ENCODE measurements around the gene PRDM16.

Gene PRDM16

GRCh38 chr1:3244025-3244926 is 175.3 kb downstream of the PRDM16 start:
- no peak overlapping the region for H3K4me3 ChIP-seq (ENCODE audit: low read depth, low read length)
- TF ChIP-seq POLR2A (IDR thresholded peaks at IDR 0.05; ENCODE audit: extremely low read depth, insufficient read length) (no peak), MYC (IDR thresholded peaks at IDR 0.05; ENCODE audit: low read depth, low read length) (no peak), MAX (IDR thresholded peaks at IDR 0.05; ENCODE audit: low read depth, low read length) (no peak)
- TF ChIP-seq, protein P1, sequence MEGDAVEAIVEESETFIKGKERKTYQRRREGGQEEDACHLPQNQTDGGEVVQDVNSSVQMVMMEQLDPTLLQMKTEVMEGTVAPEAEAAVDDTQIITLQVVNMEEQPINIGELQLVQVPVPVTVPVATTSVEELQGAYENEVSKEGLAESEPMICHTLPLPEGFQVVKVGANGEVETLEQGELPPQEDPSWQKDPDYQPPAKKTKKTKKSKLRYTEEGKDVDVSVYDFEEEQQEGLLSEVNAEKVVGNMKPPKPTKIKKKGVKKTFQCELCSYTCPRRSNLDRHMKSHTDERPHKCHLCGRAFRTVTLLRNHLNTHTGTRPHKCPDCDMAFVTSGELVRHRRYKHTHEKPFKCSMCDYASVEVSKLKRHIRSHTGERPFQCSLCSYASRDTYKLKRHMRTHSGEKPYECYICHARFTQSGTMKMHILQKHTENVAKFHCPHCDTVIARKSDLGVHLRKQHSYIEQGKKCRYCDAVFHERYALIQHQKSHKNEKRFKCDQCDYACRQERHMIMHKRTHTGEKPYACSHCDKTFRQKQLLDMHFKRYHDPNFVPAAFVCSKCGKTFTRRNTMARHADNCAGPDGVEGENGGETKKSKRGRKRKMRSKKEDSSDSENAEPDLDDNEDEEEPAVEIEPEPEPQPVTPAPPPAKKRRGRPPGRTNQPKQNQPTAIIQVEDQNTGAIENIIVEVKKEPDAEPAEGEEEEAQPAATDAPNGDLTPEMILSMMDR (IDR thresholded peaks at IDR 0.05; ENCODE audit: low read depth, low read length), result no peak
- no peak for DNase-seq (ENCODE audit: low read depth)

- no peak overlapping the region for H3K4me3 ChIP-seq (ENCODE audit: low read depth, low read length)
- no peak for DNase-seq (ENCODE audit: low read depth)
- TF ChIP-seq, protein P1 (IDR thresholded peaks at IDR 0.05; ENCODE audit: low read depth, low read length), result no peak
- no peak for TF ChIP-seq POLR2A (IDR thresholded peaks at IDR 0.05; ENCODE audit: extremely low read depth, insufficient read length)
Observed at GRCh38 chr1:3244927-3245315, 175.9 kb downstream of the PRDM16 start.

GRCh38 chr1:3245344-3245743 is 176.3 kb downstream of the PRDM16 start:
- DNase-seq (ENCODE audit: low read depth), result no peak
- TF ChIP-seq, protein P1 (IDR thresholded peaks at IDR 0.05; ENCODE audit: low read depth, low read length), result no peak
- TF ChIP-seq MAX (IDR thresholded peaks at IDR 0.05; ENCODE audit: low read depth, low read length), result no peak
- no peak for TF ChIP-seq POLR2A (IDR thresholded peaks at IDR 0.05; ENCODE audit: extremely low read depth, insufficient read length)
- no peak for TF ChIP-seq MYC (IDR thresholded peaks at IDR 0.05; ENCODE audit: low read depth, low read length)
- H3K4me3 ChIP-seq (ENCODE audit: low read depth, low read length), result no peak overlapping the region

DNA sequence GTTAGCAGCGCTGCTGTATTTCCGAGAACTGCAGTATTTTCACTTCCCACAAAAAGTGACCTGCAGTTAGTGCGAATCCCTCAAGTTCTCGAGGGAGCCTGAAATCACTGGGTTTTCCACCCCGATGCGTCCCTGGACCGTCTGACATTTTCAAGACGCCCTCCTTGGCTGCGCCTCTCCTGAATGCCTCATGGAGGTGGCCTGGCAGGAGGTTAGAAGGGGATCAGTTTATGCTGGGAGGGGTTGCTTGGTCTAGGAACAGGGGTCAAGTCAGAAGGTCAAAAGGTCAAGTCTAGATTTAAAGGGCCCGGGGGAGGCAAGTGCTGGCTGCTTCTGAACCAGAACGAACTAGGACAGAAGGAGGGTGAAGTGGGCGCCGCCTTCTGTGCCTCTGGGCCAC is 176.8 kb downstream of the PRDM16 start:
- TF ChIP-seq MAX (IDR thresholded peaks at IDR 0.05; ENCODE audit: low read depth, low read length) (no peak), POLR2A (IDR thresholded peaks at IDR 0.05; ENCODE audit: extremely low read depth, insufficient read length) (no peak), MYC (IDR thresholded peaks at IDR 0.05; ENCODE audit: low read depth, low read length) (no peak)
- TF ChIP-seq, protein P1 (IDR thresholded peaks at IDR 0.05; ENCODE audit: low read depth, low read length), result no peak
- no peak for DNase-seq (ENCODE audit: low read depth)
- no peak overlapping the region for H3K4me3 ChIP-seq (ENCODE audit: low read depth, low read length)

DNA sequence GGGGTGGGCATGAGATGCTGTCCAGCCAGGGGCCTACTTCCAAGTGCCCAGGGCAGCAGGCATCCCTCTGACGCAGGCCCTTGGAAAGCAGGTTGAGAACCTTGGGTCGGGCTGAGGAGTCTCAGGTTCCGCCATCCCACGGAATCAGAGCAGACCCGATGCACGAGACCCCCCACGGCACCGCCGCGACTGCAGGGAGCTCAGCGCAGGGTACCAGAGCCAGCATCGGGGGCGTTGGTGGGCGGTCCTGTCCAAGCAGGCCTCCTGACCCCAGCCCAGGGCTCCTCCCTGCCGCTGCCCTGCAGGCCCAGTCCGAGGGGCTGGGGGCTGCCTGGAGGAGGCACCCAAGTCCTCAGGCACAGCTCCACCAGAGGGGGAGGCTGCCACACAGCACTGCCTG is 177.2 kb downstream of the PRDM16 start:
- H3K4me3 ChIP-seq (ENCODE audit: low read depth, low read length), result no peak overlapping the region
- TF ChIP-seq MAX (IDR thresholded peaks at IDR 0.05; ENCODE audit: low read depth, low read length) (no peak), MYC (IDR thresholded peaks at IDR 0.05; ENCODE audit: low read depth, low read length) (no peak), POLR2A (IDR thresholded peaks at IDR 0.05; ENCODE audit: extremely low read depth, insufficient read length) (no peak)
- TF ChIP-seq, protein P1 (IDR thresholded peaks at IDR 0.05; ENCODE audit: low read depth, low read length), result no peak
- DNase-seq (ENCODE audit: low read depth), result no peak
